Activated naive CD8-positive, alpha-beta T cell (primary cell): ENCODE data around the gene BMP4.
A peak's percentile ranks its signal among the peaks of the same experiment; 100 is the strongest.

ENCODE experiments used
- H3K27ac Mint-ChIP-seq: one replicate; pipeline ENCODE4 v1.8.0; 2021; ENCODE audit warnings: mixed read lengths
- H3K27me3 Mint-ChIP-seq: one replicate; pipeline ENCODE4 v1.8.0; 2021; ENCODE audit warnings: mixed read lengths
- H3K36me3 Mint-ChIP-seq: one replicate; pipeline ENCODE4 v1.8.0; 2021; ENCODE audit warnings: mixed read lengths
- H3K4me1 Mint-ChIP-seq: one replicate; pipeline ENCODE4 v1.8.0; 2021; ENCODE audit warnings: low read depth, mixed read lengths
- H3K4me3 Mint-ChIP-seq: one replicate; pipeline ENCODE4 v1.8.0; 2021; ENCODE audit warnings: mild to moderate bottlenecking, mixed read lengths
- H3K9me3 Mint-ChIP-seq: one replicate; pipeline ENCODE4 v1.8.0; 2021; ENCODE audit warnings: low read depth, mixed read lengths

BMP4 gene

DNA sequence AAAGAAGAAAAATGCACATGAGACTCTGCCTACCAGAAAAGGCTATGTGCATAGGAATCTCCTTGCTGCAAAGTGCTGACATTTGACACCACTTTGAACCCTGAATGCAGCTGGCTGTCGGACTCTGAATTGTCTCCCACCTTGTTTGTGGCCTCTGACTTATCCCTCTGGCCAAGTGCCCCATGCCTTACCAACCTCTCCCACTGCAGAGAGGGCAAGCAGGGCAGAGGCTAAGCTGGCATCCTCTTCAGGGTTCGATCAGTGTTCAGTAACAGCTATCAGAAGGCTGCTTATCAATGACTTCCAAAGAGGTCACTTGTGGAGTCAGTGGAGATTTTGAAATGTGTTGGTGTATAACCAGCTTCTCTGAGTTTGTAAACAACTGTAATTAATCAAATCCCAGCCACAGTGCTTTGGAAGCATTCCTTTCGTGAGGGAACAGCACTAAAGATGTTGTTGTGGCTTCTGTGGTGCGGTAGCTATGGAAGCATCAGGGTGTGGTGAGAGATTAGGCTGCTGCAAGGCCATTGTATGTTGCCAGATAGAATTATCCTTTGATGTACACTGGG, 22.6 kb upstream of the BMP4 start:
- Mint-ChIP-seq H3K4me1 (no peaks in the 10 kb centered on the region), H3K9me3 (peaks cover 3% of the 10 kb centered on the region), H3K27me3 (peaks cover 5% of the 10 kb centered on the region), H3K36me3 (no peaks in the 10 kb centered on the region), H3K27ac (no peak overlapping the region), H3K4me3 (no peak overlapping the region)

DNA sequence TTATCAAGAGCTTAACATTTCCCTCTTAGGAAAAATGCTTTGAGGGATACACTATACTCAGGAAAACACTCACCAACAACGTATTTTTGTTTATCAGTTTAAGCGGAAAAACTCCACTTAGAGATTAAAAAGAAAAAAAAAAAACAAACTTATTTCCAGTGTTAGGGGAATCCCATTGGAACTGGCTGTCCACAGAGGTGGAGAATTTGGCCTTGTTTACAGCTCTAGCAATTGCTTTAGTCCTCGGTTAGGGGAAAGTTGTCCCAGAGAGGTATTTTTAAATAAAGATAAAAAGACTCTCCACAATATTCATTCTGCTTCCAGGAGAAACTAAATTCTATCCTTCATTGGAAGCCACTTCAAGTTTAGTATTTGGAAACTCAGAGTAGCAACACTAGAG, 21.6 kb upstream of the BMP4 start:
- no peak overlapping the region for H3K4me3 Mint-ChIP-seq
- no peak overlapping the region for H3K27ac Mint-ChIP-seq

GRCh38 chr14:53975444-53975843, 18.8 kb upstream of the BMP4 start:
- Mint-ChIP-seq H3K27ac (no peak overlapping the region), H3K4me1 (no peaks in the 10 kb centered on the region), H3K9me3 (no peaks in the 10 kb centered on the region), H3K27me3 (peaks cover 8% of the 10 kb centered on the region), H3K4me3 (no peak overlapping the region), H3K36me3 (no peaks in the 10 kb centered on the region)

More for the DNA sequence above, 21.6 kb upstream of the BMP4 start:
- Mint-ChIP-seq H3K36me3 (no peaks in the 10 kb centered on the region), H3K9me3 (no peaks in the 10 kb centered on the region), H3K4me1 (no peaks in the 10 kb centered on the region), H3K27me3 (peaks cover 8% of the 10 kb centered on the region)

DNA sequence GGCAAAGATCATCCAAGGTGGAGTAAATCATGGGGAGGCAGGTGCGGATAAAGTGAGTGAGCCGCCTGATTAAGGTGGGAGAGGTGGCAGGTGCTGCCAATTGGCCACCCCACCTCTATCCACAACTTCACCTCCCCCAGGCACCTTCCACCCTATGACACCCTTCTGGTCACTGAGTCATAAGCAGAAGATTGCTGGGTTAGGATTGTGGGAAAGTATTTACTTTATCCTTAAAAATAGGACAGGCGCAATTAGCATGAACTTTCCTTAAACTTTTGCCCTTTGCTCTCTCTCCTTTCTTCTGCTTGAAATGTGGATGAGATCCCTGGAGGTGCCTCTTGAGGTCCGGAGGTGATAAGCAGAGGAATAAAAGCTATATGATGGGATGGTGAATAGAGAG, 14.9 kb upstream of the BMP4 start:
- Mint-ChIP-seq H3K27ac (no peak overlapping the region), H3K9me3 (no peaks in the 10 kb centered on the region), H3K4me1 (no peaks in the 10 kb centered on the region), H3K4me3 (no peak overlapping the region), H3K36me3 (no peaks in the 10 kb centered on the region), H3K27me3 (peaks cover 14% of the 10 kb centered on the region)

DNA sequence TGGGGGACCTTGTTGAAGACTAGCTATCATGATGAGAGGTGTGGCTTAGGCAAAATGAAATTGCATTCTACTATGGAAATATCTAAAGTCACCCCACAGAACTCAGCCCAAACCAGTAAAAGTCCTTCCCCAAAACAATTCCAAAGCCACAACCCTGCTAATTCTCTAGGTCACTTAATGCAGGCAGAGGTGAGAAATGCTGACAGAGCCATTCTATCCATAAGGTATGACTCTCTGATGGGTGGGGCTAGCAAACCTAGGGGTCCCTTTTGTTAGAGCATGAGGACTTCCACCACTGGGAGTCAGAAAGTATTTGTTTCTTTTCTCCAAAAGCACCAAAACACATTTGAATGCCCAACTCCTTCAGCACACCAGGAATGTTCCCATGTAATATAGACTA, 12.7 kb upstream of the BMP4 start:
- no peak overlapping the region for H3K4me3 Mint-ChIP-seq
- no peaks in the 10 kb centered on the region for H3K4me1 Mint-ChIP-seq
- H3K27me3 Mint-ChIP-seq = peaks cover 11% of the 10 kb centered on the region
- H3K36me3 Mint-ChIP-seq = no peaks in the 10 kb centered on the region
- H3K9me3 Mint-ChIP-seq = no peaks in the 10 kb centered on the region
- H3K27ac Mint-ChIP-seq = no peak overlapping the region

DNA sequence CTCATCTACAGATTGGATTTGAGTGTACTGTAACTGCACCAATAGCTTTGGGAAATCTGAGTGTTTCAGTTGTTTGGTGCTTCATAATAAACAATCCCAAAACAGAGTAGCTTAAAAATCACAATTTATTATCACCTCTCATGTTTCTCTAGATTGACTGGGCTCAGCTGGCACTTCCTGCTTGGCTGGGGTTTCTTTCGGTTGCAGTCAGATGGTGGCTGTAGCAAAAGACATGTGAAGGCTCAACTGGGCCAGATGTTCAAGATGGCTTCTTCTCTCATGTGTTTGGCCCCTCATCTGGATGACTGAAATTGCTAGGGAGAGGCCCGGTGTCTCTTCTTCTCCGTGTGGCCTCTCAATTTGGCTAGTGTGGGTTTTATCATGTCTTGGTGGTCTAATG, 12.1 kb upstream of the BMP4 start:
- Mint-ChIP-seq H3K4me3 (no peak overlapping the region), H3K4me1 (peaks cover 2% of the 10 kb centered on the region), H3K27me3 (peaks cover 9% of the 10 kb centered on the region), H3K27ac (no peak overlapping the region), H3K9me3 (no peaks in the 10 kb centered on the region), H3K36me3 (no peaks in the 10 kb centered on the region)

DNA sequence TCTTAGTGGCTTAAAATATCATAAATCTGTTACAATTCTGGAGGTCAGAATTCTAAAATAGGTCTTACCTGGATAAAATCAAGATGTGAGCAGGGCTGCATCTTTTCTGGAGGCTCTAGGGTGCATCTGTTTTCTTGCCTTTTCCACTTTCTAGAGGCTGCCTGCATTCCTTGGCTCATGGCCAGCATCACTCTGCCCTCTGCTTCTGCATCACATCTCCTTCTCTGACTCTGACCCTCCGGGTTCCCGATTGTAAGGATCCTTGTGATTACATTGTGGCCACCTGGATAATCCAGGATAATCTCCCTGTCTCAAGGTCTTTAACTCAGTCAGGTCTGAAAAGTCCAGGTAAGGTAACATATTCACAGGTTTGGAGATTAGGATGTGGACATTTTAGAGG, 11.0 kb upstream of the BMP4 start:
- no peak overlapping the region for H3K4me3 Mint-ChIP-seq
- no peaks in the 10 kb centered on the region for H3K36me3 Mint-ChIP-seq
- no peaks in the 10 kb centered on the region for H3K9me3 Mint-ChIP-seq
- peaks cover 8% of the 10 kb centered on the region for H3K4me1 Mint-ChIP-seq
- no peak overlapping the region for H3K27ac Mint-ChIP-seq
- H3K27me3 Mint-ChIP-seq = peaks cover 15% of the 10 kb centered on the region

DNA sequence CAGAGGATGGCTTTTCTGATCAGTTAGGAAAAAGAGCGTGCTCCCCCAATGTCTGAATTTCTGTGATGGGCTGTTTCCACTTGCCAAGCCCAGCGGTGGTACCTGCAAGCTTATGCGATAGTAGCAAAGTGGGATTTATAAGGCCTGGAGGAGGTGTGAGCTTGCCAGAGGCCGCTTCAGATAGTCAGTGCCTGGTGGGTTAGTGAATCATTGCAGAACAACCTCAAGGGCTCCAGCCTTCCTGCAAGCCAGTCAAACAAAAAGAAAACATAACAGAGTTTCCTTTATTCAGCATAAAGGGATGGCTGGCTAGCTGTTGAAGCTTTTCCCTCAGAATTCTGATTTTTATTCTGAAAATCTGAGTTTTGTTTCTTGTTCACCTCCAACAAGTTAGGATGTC, 7.6 kb upstream of the BMP4 start:
- Mint-ChIP-seq H3K27ac (no peak overlapping the region), H3K27me3 (peaks cover 27% of the 10 kb centered on the region), H3K9me3 (no peaks in the 10 kb centered on the region)

DNA sequence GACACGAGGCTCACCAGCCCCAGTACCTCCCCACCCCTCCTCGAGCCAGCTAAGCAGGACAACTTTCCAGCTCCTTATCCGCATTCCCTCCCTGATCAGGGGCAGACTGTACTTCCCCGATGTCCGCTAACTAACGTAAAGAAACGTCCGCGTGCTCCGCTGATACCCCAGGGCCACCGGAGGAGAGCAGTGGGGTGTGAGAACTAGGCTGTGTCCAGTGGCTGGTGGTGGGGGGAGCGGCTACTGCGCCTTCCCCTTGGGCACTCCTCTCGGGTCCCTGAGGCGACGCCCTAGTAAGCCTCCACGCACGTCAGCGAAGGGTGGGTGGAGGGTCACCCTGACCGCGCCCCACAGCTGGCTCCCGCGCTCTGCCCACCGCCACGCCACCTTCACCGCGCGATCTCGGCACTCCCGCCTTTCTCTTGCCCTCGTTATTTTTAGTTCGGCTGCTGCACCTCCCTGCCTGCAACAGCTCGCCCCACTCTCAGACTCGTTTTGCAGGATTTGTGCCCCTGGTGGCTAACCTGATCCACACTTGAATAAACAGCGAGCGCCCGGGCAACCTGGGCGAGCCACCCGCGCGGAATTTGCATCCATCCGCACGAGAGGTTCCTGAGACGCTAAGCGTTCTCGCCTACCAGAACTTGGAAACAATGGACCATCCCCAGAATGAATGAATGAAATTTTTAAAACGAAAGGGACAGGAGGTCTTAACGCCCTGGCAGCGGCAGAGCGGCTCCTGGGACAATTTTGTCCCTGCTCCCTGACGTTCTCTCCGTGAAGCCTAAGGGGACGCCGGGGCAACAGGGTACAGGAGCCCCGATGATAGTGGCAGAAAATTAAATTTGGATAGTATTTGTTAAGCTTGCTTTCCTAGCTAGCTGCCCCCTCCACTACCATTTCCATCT, 6.9 kb upstream of the BMP4 start:
- Mint-ChIP-seq H3K27me3 (peaks cover 26% of the 10 kb centered on the region), H3K9me3 (no peaks in the 10 kb centered on the region), H3K27ac (no peak overlapping the region), H3K4me1 (peaks cover 8% of the 10 kb centered on the region), H3K4me3 (no peak overlapping the region), H3K36me3 (no peaks in the 10 kb centered on the region)

More for the DNA sequence above, 7.6 kb upstream of the BMP4 start:
- H3K36me3 Mint-ChIP-seq = no peaks in the 10 kb centered on the region
- no peak overlapping the region for H3K4me3 Mint-ChIP-seq
- H3K4me1 Mint-ChIP-seq = peaks cover 8% of the 10 kb centered on the region

DNA sequence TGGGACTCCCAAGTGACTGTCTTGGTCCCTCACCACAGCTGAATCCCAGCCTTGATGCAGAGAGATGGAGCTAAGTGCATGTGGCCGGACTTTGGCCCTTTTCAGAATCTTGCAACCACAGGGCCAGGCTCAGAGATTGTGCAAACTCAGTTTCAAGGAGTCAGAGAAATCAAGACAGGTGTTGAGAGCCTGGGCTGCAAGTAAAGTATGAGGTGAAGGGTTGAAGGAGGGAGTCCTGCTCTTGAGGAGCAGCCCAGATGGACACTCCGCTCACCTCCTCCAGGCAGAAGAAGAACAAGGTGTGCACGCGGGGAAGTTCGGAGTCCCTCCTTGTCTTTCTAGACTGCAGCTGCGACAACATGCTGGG, 6.3 kb upstream of the BMP4 start:
- Mint-ChIP-seq H3K4me3 (no peak overlapping the region), H3K9me3 (no peaks in the 10 kb centered on the region), H3K27ac (no peak overlapping the region), H3K36me3 (no peaks in the 10 kb centered on the region), H3K4me1 (peaks cover 8% of the 10 kb centered on the region), H3K27me3 (peaks cover 25% of the 10 kb centered on the region)

GRCh38 chr14:53958628-53959027, 2.0 kb upstream of the BMP4 start:
- Mint-ChIP-seq H3K4me1 (peaks cover 33% of the 10 kb centered on the region), H3K27me3 (peaks cover 35% of the 10 kb centered on the region), H3K36me3 (no peaks in the 10 kb centered on the region), H3K27ac (no peak overlapping the region), H3K4me3 (no peak overlapping the region), H3K9me3 (no peaks in the 10 kb centered on the region)

DNA sequence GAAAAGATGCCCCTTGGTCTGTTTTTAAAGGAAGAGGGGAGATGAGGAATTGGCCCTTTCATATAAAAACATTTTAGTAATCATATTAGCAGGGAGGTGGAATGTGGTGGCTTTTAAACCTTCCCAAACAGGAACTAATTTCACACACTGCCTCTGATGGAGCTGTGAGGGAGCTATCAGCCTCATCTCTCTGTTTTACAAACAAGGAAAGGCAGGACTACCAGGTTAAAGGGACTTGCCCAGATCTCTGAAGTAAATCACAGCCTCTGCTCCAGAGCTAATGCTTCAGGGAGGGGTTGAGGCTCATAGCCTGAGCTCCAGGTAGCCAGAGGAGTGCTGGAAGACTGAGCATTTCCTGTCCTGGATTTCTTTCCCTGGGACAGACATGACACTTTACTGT, 1.1 kb upstream of the BMP4 start:
- no peaks in the 10 kb centered on the region for H3K9me3 Mint-ChIP-seq
- H3K4me3 Mint-ChIP-seq = no peak overlapping the region
- H3K36me3 Mint-ChIP-seq = no peaks in the 10 kb centered on the region
- H3K4me1 Mint-ChIP-seq = peaks cover 35% of the 10 kb centered on the region
- no peak overlapping the region for H3K27ac Mint-ChIP-seq
- peaks cover 35% of the 10 kb centered on the region for H3K27me3 Mint-ChIP-seq

- H3K27me3 Mint-ChIP-seq = peaks cover 42% of the 10 kb centered on the region
- no peaks in the 10 kb centered on the region for H3K9me3 Mint-ChIP-seq
- H3K36me3 Mint-ChIP-seq = no peaks in the 10 kb centered on the region
- H3K4me3 Mint-ChIP-seq = peak overlapping the region; percentile 86
- no peak overlapping the region for H3K27ac Mint-ChIP-seq
- H3K4me1 Mint-ChIP-seq = peaks cover 36% of the 10 kb centered on the region
Observed at GRCh38 chr14:53955671-53956426, 776 bp downstream of the BMP4 start.

DNA sequence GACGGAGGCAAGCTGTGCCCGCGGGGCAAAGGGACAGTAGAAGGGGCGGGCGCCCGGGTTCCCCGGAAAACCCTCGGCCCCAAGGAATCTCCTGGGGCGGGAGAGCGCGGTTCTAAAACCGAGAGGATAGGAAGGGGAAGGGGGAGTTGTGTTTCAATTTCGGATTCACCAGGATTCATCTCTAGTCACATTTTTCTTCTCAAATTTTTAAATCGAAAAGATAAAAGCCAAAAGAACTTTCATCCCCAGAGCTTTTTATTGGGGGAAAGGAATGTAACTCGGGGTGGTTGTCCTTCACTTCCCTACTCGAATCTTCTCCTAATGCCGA, 1.4 kb downstream of the BMP4 start:
- Mint-ChIP-seq H3K4me3 (peak overlapping the region; percentile 86), H3K4me1 (peaks cover 36% of the 10 kb centered on the region), H3K9me3 (no peaks in the 10 kb centered on the region), H3K36me3 (no peaks in the 10 kb centered on the region), H3K27ac (no peak overlapping the region), H3K27me3 (peaks cover 35% of the 10 kb centered on the region)

GRCh38 chr14:53954551-53955228, 1.9 kb downstream of the BMP4 start:
- Mint-ChIP-seq H3K27ac (no peak overlapping the region), H3K4me3 (peak overlapping the region; percentile 86), H3K27me3 (peaks cover 35% of the 10 kb centered on the region), H3K4me1 (peaks cover 36% of the 10 kb centered on the region), H3K36me3 (no peaks in the 10 kb centered on the region), H3K9me3 (no peaks in the 10 kb centered on the region)
